Neural cell (in vitro differentiated cells): ENCODE results near the gene PRRT1B. TPM values are rescaled to one million over a fixed set of nuclear protein-coding genes. Genes with fewer than 3 reads are reported as not detected.

ENCODE experiments used
- H2AFZ ChIP-seq: fragments of 200-600, 300-800 bp; sonication (generic), shearing (Covaris generic); 2 replicates; pipeline ENCODE4 v1.6.0; 2014; ENCODE audit warnings: low read depth, mild to moderate bottlenecking, antibody characterized with exemption, low read length, moderate library complexity
- H3F3A ChIP-seq: fragments of 200-600 bp; shearing (Covaris generic); 2 replicates; pipeline ENCODE4 v1.6.1; 2016; ENCODE audit warnings: mild to moderate bottlenecking, moderate library complexity, mixed read lengths, antibody characterized with exemption, low read length; ENCODE audit not compliant: insufficient read depth, poor library complexity, severe bottlenecking
- H3K27ac ChIP-seq: fragments of 200-600, 300-800 bp; sonication (generic), shearing (Covaris generic); 2 replicates; pipeline ENCODE4 v1.5.1; 2014; ENCODE audit warnings: mild to moderate bottlenecking, low read length, moderate library complexity
- H3K27me3 ChIP-seq: fragments of 300-800, 200-600 bp; sonication (generic), shearing (Covaris generic); 2 replicates; pipeline ENCODE4 v1.6.0; 2014; ENCODE audit warnings: mild to moderate bottlenecking, low read depth, low read length, moderate library complexity; ENCODE audit not compliant: insufficient read depth
- H3K36me3 ChIP-seq: fragments of 300-800, 200-600 bp; sonication (generic), shearing (Covaris generic); 2 replicates; pipeline ENCODE4 v1.5.1; 2014; ENCODE audit warnings: mild to moderate bottlenecking, antibody characterized with exemption, low read length, moderate library complexity; ENCODE audit not compliant: insufficient read depth
- H3K4me2 ChIP-seq: fragments of 300-800, 200-600 bp; sonication (generic), shearing (Covaris generic); 2 replicates; pipeline ENCODE4 v1.6.0; 2014; ENCODE audit warnings: mild to moderate bottlenecking, low read length
- H3K4me3 ChIP-seq: fragments of 300-800, 200-600 bp; sonication (generic), shearing (Covaris generic); 2 replicates; pipeline ENCODE4 v1.5.1; 2014; ENCODE audit warnings: mild to moderate bottlenecking, low read length, moderate library complexity
- H3K79me2 ChIP-seq: fragments of 200-600 bp; shearing (Covaris generic); replicated peaks from 2 replicates; pipeline ENCODE4 v1.6.0; 2014; ENCODE audit warnings: mild to moderate bottlenecking, low read length, moderate library complexity; ENCODE audit not compliant: insufficient read depth
- H3K9ac ChIP-seq: fragments of 300-800, 200-600 bp; sonication (generic), shearing (Covaris generic); 2 replicates; pipeline ENCODE4 v1.6.1; 2016; ENCODE audit warnings: mild to moderate bottlenecking, low read length, mixed read lengths
- H3K9me2 ChIP-seq: fragments of 200-600 bp; shearing (Covaris generic); 2 replicates; pipeline ENCODE4 v1.6.1; 2016; ENCODE audit warnings: mild to moderate bottlenecking, low read length, mixed read lengths; ENCODE audit not compliant: insufficient read depth
- H3K9me3 ChIP-seq: fragments of 200-600, 300-800 bp; sonication (generic), shearing (Covaris generic); 2 replicates; pipeline ENCODE4 v1.6.1; 2016; ENCODE audit warnings: mild to moderate bottlenecking, mixed run types, low read length, moderate library complexity, mixed read lengths
- H4K20me1 ChIP-seq: fragments of 200-600 bp; shearing (Covaris generic); 2 replicates; pipeline ENCODE4 v1.6.1; 2016; ENCODE audit warnings: mild to moderate bottlenecking, mixed run types; ENCODE audit not compliant: insufficient read depth
- CTCF ChIP-seq: fragments of 450-650 bp; IDR thresholded peaks from 2 replicates; pipeline ENCODE4 v1.5.1; 2014; ENCODE audit warnings: antibody characterized with exemption, mild to moderate bottlenecking, moderate library complexity; ENCODE audit not compliant: poor library complexity, severe bottlenecking
- EP300 ChIP-seq: fragments of 450-650 bp; conservative IDR thresholded peaks from 2 replicates; pipeline ENCODE4 v1.6.1; 2014; ENCODE audit warnings: antibody characterized with exemption, mild to moderate bottlenecking, moderate library complexity; ENCODE audit not compliant: poor library complexity, severe bottlenecking
- MXI1 ChIP-seq: fragments of 450-650 bp; conservative IDR thresholded peaks from 2 replicates; pipeline ENCODE4 v1.6.1; 2014; ENCODE audit warnings: antibody characterized with exemption, mild to moderate bottlenecking; ENCODE audit not compliant: poor library complexity, severe bottlenecking
- RAD21 ChIP-seq: fragments of 450-650 bp; conservative IDR thresholded peaks from 2 replicates; pipeline ENCODE4 v1.6.1; 2014; ENCODE audit warnings: antibody characterized with exemption, mild to moderate bottlenecking, moderate library complexity
- SMC3 ChIP-seq: fragments of 450-650 bp; conservative IDR thresholded peaks from 2 replicates; pipeline ENCODE4 v1.6.1; 2014; ENCODE audit warnings: antibody characterized with exemption, mild to moderate bottlenecking, moderate library complexity; ENCODE audit not compliant: poor library complexity
- TAF1 ChIP-seq: IDR thresholded peaks from 2 replicates; pipeline ENCODE4 v1.6.1; 2012; ENCODE audit warnings: low read depth
- polyA plus RNA-seq: library from polyadenylated mRNA; depleted of rRNA; stranded (reverse); fragments of >200 nt; gene quantifications from 2 replicates; pipeline ENCODE4 v1.2.3, GENCODE V29; 2014
- TF ChIP-seq, protein P1 (sequence below): IDR thresholded peaks from 2 replicates; pipeline ENCODE4 v1.6.1; 2012; ENCODE audit warnings: borderline replicate concordance

The PRRT1B gene
- polyA plus RNA-seq, 1 donor from 2014 or later: not detected

DNA sequence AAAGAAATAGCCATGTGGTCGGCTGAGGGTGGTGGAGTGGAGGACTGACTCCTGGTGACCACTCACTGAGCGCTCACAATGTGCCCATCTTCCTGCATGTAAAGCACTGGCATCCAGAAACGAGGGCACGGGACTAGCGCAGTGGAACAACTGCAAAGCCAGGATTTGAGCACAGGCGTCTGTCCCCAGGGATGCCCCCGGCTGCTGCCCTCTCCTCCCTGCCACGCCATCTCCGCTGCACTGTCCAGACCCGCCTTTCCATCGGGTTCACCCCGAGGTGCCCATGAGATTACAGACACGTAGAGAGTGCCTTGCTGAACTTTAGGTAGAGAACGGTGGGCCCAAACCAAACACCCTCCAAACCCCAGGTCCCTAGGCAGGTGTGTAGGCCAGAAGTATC, 44.7 kb downstream of the PRRT1B start:
- Histone ChIP-seq H2AFZ (no peak overlapping the region), H3K27me3 (no peaks in the 10 kb centered on the region), H3K9ac (no peak overlapping the region)

DNA sequence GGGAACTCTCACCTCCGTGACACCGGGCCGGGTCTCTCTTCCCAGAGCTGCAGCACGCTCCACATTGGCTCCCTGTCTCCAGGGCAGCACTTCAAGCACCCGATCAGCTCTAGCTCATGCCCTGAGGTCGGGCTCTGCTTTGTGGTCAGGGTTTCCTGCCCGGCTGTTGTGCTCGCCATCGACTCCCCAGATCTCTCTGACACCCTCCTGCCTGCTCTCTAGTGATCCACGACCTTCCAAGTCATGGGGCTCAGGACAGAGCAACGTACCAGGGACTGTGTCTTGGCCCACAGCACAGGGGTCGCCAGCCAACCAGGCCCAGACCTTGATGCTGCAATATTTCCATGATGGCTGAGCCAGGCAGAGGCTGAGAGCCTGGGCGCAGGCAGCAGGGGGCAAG, 45.1 kb downstream of the PRRT1B start:
- no peak overlapping the region for H2AFZ ChIP-seq
- no peaks in the 10 kb centered on the region for H3K9me3 ChIP-seq
- TF ChIP-seq EP300 (no peak), CTCF (no peak), TAF1 (no peak), RAD21 (no peak), SMC3 (no peak)
- TF ChIP-seq, protein P1, sequence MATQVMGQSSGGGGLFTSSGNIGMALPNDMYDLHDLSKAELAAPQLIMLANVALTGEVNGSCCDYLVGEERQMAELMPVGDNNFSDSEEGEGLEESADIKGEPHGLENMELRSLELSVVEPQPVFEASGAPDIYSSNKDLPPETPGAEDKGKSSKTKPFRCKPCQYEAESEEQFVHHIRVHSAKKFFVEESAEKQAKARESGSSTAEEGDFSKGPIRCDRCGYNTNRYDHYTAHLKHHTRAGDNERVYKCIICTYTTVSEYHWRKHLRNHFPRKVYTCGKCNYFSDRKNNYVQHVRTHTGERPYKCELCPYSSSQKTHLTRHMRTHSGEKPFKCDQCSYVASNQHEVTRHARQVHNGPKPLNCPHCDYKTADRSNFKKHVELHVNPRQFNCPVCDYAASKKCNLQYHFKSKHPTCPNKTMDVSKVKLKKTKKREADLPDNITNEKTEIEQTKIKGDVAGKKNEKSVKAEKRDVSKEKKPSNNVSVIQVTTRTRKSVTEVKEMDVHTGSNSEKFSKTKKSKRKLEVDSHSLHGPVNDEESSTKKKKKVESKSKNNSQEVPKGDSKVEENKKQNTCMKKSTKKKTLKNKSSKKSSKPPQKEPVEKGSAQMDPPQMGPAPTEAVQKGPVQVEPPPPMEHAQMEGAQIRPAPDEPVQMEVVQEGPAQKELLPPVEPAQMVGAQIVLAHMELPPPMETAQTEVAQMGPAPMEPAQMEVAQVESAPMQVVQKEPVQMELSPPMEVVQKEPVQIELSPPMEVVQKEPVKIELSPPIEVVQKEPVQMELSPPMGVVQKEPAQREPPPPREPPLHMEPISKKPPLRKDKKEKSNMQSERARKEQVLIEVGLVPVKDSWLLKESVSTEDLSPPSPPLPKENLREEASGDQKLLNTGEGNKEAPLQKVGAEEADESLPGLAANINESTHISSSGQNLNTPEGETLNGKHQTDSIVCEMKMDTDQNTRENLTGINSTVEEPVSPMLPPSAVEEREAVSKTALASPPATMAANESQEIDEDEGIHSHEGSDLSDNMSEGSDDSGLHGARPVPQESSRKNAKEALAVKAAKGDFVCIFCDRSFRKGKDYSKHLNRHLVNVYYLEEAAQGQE: no peak
- no peak overlapping the region for H3K27ac ChIP-seq
- H4K20me1 ChIP-seq: no peaks in the 10 kb centered on the region
- no peaks in the 10 kb centered on the region for H3K27me3 ChIP-seq
- H3K36me3 ChIP-seq: no peaks in the 10 kb centered on the region
- no peaks in the 10 kb centered on the region for H3F3A ChIP-seq
- no peak overlapping the region for H3K4me3 ChIP-seq
- H3K9ac ChIP-seq: no peak overlapping the region
- no peak overlapping the region for H3K4me2 ChIP-seq
- H3K9me2 ChIP-seq: no peaks in the 10 kb centered on the region
- H3K79me2 ChIP-seq: no peaks in the 10 kb centered on the region

More for the DNA sequence above, 44.7 kb downstream of the PRRT1B start:
- Histone ChIP-seq H3K36me3 (no peaks in the 10 kb centered on the region), H3F3A (no peaks in the 10 kb centered on the region), H3K4me2 (no peak overlapping the region), H3K79me2 (no peaks in the 10 kb centered on the region), H3K27ac (no peak overlapping the region), H4K20me1 (no peaks in the 10 kb centered on the region), H3K9me2 (no peaks in the 10 kb centered on the region), H3K4me3 (no peak overlapping the region), H3K9me3 (no peaks in the 10 kb centered on the region)
- TF ChIP-seq CTCF (no peak), MXI1 (no peak)
